Aortic smooth muscle cell (primary cell): ENCODE data around the gene OR52B6. TPM values are rescaled to one million over a fixed set of nuclear protein-coding genes. Genes with fewer than 3 reads are reported as not detected.

Experiments
- total RNA-seq: library from RNA; depleted of rRNA; stranded (reverse); fragments of >200 nt; gene quantifications from 2 replicates; pipeline ENCODE4 v1.2.3, GENCODE V29; 2014

The OR52B6 gene
- not detected in 2 replicates for total RNA-seq

DNA sequence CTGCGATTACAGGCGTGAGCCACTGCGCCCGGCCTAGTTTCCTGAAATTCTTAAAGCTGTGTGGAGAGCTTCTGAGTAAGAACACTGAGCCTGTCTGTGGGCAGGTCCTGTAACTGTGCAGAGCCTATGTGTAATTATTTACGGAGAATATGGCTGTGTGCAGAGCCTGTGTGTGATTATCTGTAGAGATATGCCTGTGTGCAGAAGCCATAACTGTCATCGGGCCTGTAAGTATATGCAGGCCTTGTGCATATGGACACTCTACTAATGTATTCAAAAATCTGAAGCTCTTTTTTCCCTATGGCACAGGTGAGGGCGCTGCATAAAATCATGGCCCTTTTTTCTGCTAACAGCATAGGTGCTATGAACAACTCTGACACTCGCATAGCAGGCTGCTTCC is at the start of gene OR52B6:
TSS of gene OR52B6 (plus strand) at position 301 of the 400 bp plus-strand sequence. CDS start at position 301, 0 bp downstream.

GRCh38 chr11:5548440-5548839 is 32.2 kb upstream of the OR52B6 start, which contains the start of gene OR52H1:
OR52H1 (minus strand) TSS chr11:5548540; CDS start chr11:5545505, 3,035 bp downstream.

GRCh38 chr11:5596607-5597201 is 16.0 kb downstream of the OR52B6 start, which contains the start of gene TRIM6:
TRIM6 (plus strand) TSS chr11:5596637; CDS start chr11:5596898, 261 bp downstream.

GRCh38 chr11:5624489-5625279 is 44.0 kb downstream of the OR52B6 start, which contains the start of gene TRIM34:
TRIM34 (plus strand) TSS chr11:5625001; CDS start chr11:5632332, 7,331 bp downstream.

Other genes with a start within 250 kb of the OR52B6 start
- 0.19 and 0.40 TPM in 2 replicates for gene OR51B5, start 237.4 kb upstream of the OR52B6 start, total RNA-seq
- not detected in 2 replicates for gene OR51B6, start 229.4 kb upstream of the OR52B6 start, total RNA-seq
- gene OR51M1, start 197.1 kb upstream of the OR52B6 start, total RNA-seq, result not detected in 2 replicates
- not detected in 2 replicates for gene OR51Q1, start 158.8 kb upstream of the OR52B6 start, total RNA-seq
- gene OR51I1, start 139.4 kb upstream of the OR52B6 start, total RNA-seq, result 0.06 TPM in 1 of 2 replicates, not detected in the other
- not detected in 2 replicates for gene OR51I2, start 131.6 kb upstream of the OR52B6 start, total RNA-seq
- not detected in 2 replicates for gene OR52D1, start 92.2 kb upstream of the OR52B6 start, total RNA-seq
- gene UBQLN3, start 70.9 kb upstream of the OR52B6 start, total RNA-seq, result 0.06 and 0.13 TPM in 2 replicates
- 0.12 and 0.13 TPM in 2 replicates for gene UBQLNL, start 64.2 kb upstream of the OR52B6 start, total RNA-seq
- gene OR52H1, start 32.3 kb upstream of the OR52B6 start, total RNA-seq, result 0.66 and 0.87 TPM in 2 replicates
- 2.9 and 3.9 TPM in 2 replicates for gene TRIM6, start 15.8 kb downstream of the OR52B6 start, total RNA-seq
- 16.4 and 21.3 TPM in 2 replicates for gene TRIM34, start 44.1 kb downstream of the OR52B6 start, total RNA-seq
- 36.5 and 55.3 TPM in 2 replicates for gene TRIM5, start 104.2 kb downstream of the OR52B6 start, total RNA-seq
- 69.4 and 128 TPM in 2 replicates for gene TRIM22, start 108.9 kb downstream of the OR52B6 start, total RNA-seq
- gene OR56B1, start 155.6 kb downstream of the OR52B6 start, total RNA-seq, result 0.06 TPM in 1 of 2 replicates, not detected in the other
- not detected in 2 replicates for gene OR52N4, start 173.4 kb downstream of the OR52B6 start, total RNA-seq
- gene OR52N5, start 202.5 kb downstream of the OR52B6 start, total RNA-seq, result not detected in 2 replicates
- not detected in 2 replicates for gene OR52N1, start 210.4 kb downstream of the OR52B6 start, total RNA-seq
- not detected in 2 replicates for gene OR52N2, start 228.0 kb downstream of the OR52B6 start, total RNA-seq